GM21825 (cell line): ENCODE measurements around the gene CRLF2.
"Not testable (repeated sequence)": the region's sequence is repeated elsewhere in the genome, so short reads cannot be mapped to it uniquely, and the experiment has no call there.

ENCODE experiments used
- ATAC-seq: cut with Tn5 transposase; IDR thresholded peaks from one replicate; pipeline ENCODE4 v1.9.1; 2021; ENCODE audit warnings: mild to moderate bottlenecking, moderate library complexity; ENCODE audit not compliant: unreplicated experiment

Gene CRLF2

DNA sequence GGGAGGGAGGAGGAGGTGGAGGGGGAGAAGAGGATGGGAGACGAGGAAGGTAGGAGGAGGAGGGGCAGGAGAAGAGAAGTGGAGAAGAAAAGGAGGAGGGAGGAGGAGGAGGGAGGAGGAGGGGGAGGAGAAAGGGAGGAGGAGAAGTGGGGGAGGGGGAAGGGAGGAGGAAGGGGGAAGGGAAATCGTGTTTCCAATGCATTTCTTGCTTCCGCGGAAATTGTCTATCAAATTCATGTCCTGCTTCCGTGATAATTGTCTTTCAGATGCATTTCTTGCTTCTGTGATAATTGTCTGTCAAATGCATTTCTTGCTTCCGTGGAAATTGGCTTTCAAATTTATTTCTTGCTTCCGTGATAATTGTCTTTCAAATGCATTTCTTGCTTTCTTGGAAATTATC lies 43.3 kb downstream of the CRLF2 start:
- no peak for ATAC-seq

DNA sequence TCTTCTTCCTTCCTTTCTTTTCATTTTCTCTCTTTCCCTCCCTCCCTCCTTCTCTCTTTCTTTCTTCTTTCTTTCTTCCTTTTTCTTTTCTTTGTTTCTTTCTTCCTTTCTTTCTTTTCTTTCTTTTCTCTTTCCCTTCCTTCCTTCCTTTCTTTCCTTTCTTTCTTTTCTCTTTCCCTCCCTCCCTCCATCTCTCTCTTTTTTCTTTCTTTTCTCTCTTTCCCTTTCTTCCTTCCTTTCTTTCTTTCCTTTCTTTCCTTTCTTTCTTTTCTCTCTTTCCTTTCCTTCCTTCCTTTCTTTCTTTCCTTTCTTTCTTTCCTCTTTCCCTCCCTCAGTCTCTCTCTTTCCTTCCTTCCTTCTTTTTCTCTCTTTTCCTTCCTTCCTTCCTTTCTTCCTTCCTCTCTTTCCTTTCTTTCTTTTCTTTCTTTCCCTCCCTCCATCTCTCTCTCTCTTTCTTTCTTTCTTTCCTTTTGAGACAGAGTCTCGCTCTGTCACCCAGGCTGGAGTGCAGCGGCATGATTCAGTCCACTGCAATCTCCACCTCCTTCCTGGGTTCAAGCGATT lies 44.4 kb downstream of the CRLF2 start:
- no peak for ATAC-seq

DNA sequence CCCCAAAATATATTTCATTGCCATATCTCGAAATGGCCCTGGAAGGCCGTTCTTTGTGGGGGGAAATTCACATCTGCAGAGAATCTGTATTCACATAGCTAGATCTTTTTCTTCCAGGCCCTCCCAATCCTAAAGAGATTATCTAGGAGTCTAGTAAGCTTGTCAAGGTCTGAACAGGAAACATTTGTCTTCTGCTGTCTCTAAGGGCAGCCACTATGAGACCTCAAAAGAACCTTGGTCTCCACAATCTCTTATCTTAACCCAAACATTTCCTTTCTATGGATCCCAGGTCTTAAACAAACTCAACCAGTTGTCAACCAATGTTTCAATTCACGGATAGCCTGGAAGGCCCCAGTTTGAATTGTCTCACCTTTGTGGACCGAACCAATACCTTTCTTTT lies 45.0 kb downstream of the CRLF2 start:
- no peak for ATAC-seq

DNA sequence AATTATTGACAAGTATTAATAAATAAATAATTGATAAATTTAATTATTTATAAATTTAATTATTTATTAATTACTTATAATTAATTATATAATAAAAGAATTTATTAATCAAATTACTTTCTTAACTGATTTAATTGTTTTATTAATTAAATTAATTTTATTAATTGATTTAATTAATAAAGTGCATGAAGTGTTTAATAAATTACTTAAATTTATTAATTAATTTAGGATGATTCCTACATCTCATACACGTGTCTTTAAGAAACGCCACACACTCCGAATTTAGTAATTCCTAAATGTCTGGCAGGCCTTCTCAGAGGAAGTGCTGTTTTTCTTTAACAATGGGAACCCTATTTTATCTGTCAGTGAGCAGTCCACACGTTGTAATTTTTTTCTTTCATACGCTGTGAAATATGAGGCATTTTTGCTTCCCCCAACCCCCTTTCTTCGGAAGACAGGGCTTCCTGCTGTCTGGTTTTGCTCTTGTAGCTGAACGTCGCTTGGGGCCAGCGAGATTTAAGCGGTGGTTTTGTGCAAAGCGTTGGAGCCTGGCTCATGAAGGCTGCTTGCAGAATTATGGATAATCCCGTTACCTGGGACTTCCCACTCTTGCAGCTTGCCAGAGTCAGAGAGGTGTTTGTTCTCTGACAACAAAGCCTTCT lies 46.8 kb downstream of the CRLF2 start:
- no peak for ATAC-seq

DNA sequence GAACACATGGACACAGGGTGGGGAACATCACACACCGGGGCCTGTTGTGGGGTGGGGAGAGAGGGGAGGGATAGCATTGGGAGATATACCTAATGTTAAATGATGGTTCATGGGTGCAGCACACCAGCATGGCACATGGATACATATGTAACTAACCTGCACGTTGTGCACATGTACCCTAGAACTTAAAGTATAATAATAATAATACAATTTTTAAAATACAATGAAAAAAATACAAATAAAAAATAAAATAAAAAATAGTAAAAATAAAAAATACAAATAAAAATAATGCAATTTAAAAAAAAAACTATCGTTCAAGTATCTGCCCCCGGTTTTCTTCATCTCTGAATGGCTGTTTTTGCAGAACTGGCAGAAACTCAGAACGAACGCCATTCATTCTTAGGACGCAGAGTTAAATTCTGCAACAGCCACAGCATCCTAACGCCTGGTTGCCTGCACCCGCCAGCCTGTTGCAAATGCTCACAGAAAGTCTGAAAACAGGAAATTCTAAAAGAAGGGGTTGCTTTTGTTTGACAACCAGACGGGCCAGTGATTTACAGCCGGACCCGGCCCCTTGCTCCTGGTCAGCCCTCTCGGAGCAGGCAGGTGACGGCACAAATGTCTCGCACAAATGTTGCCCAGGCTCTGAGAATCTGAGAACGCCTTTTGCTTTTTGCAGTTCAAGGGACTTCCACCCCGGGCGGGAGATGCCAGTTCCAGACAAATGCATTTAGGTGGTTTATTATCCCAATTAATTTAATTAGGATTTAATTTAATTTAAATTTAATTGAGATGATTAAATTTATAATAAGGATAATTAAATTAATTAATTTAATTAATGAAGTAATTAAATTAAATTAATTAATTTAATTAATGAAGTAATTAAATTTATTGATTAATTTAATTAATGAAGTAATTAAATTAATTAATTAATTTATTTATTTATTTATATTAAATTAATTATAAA lies 47.8 kb downstream of the CRLF2 start:
- ATAC-seq = no peak

DNA sequence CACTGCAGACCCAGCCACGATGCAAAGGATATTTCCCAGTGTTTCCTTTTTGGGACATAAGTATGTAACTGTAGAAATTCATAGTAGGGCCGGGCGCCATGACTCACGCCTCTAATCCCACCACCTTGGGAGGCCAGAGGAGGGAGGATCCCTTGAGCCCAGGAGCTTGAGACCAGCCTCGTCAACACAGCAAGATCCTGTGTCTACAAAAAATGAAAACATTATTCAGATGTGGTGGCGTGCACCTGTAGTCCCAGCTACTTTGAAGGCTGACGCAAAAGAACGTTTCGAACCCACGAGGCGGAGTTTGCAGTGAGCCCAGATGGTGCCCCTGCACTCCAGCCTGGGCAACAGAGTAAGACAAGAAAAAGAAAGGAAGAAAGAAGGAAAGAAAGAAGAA lies 49.2 kb downstream of the CRLF2 start:
- no peak for ATAC-seq

DNA sequence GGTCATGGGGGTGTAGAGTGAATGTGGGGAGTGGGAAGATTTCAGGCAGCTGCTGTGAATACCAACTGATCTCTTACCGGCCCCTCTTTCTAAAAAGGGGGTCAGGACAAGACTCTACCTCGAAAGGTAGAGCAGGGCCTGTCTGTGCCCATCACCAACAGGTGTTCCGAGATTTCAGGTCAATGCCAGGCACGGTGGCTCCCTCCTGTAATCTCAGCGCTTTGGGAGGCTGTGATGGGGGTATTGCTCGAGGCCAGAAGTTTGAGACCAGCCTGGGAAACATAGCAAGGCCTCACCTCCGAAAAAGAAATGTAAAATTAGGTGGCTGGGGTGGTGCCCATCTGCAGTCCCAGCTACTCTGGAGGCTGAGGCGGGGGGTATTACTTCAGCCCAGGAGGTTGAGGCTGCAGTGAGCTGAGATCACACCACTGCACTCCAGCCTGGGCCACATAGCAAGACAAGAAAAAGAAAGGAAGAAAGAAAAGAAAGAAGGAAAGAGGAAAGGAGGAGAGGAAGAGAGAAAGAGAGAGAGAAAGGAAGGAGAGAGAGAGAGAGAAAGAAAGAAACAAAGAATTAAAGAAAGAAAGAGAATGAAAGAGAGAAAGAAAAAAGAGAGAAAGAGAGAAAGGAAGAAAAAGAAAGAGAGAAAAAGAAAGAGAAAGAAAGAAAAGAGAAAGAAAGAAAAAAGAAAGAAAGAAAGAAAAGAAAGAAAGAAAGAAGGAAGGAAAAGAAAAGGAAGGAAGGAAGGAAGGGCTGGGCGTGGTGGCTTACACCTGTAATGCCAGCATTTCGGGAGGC lies 50.1 kb downstream of the CRLF2 start:
- no peak for ATAC-seq

DNA sequence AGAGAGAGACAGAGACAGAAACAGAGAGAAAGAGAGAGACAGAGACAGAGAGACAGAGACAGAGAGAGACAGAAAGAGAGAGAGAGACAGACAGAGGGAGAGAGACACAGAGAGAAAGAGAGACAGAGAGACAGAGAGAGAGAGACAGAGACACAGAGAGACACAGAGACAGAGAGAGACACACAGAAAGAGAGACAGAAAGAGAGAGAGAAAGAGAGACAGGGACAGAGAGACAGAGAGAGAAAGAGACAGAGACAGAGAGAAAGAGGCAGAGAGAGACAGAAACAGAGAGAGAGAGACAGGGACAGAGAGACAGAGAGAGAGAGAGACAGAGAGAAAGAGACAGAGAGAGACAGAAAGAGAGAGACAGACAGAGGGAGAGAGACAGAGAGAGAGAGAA lies 52.9 kb downstream of the CRLF2 start:
- ATAC-seq = no peak

DNA sequence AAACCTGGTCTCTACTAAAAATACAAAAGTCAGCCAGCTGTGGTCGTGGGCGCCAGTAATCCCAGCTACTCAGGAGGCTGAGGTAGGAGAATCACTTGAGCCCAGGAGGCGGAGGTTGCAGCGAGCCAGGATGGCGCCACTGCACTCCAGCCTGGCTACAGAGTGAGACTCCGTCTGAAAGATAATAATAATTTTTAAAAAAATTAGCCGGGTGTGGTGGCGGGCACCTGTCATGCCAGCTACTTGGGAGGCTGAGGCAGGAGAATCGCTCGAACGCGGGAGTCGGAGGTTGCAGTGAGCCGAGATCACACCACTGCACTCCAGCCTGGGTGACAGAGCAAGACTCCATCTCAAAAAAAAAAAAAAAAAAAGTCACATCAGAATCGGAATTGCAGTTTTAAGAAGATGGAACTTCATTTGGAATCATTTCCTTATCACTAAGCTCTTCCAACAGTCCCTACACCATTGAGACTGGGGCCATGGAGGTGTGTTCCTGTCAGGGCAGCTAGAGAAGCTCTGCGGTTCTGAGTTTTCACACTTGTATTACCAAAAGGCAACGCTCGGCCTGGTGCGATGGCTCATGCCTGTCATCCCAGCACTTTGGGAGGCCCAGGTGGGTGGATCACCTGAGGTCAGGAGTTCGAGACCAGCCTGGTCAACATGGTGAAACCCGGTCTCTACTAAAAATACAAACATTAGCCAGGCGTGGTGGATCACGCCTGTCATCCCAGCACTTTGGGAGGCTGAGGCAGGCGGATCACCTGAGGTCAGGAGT lies 55.6 kb downstream of the CRLF2 start:
- ATAC-seq = not testable (repeated sequence)

DNA sequence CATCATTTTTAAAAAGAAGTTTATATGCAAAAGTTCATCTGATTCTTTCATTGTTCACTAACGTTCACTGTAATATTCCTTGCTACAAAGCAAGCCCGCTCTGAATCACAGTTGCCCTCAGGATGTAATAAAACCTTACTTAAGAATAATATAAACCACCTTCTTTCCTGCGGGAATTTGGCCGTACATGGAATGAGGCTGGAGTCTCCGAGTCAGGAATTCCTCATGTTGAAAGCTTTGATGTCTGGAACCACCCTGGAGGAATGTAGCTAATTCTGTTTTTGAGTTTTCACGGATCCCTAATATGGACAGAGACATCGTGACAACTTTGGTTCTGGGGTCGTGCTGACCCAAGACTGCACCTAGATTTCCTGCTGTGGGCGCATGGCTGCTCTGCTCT lies 58.5 kb downstream of the CRLF2 start:
- no peak for ATAC-seq

DNA sequence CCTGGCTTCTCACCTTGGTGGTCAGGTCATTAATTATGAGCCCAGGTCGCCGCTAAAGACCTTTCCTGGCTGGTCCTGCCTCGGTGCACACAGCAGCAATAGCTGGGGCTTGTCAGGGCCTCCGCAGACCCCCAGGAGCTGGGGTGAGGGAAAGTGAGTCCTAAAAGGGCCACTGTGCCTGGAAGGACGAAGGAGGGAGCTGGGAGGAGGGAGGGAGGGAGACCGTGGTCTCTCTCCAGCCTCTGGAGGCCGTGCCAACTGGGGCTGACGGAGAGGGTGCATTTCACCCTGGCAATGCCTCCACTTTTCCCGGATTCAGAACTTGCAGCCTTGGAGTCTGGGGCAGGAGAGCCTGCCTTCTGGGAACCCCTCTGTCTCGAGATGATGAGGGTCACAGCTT lies 60.4 kb downstream of the CRLF2 start:
- ATAC-seq = no peak

DNA sequence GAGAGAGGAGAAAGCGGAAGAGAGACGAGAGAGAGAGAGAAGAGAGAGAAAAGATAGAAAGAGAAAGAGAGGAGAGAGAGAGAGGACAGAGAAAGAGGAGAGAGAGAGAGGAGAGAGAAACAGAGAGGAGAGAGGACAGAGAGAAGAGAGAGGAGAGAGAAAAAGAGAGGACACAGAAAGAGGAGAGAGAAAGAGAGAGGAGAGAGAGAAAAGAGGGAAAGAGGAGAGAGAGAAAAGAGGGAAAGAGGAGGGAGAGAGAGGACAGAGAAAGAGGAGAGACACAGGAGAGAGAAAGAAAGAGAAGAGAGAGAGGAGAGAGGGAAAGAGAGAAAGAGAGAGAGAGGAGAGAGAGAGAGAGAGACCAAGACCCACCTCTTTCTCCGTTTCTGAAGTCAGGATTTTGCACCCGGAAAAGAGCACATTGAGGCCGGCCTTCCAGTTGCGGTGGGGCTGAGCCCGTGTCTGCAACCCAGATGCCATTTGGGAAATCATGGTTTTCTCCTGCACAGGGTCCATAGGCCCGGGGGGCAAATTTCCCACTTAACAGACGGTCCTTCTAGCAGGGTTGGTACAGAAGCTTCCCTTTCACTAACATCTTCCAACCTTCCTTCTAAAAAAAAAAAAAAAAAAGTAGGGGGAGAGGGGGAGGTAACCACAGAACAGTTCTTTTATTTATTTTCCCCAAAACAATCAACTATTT lies 60.9 kb downstream of the CRLF2 start:
- no peak for ATAC-seq

DNA sequence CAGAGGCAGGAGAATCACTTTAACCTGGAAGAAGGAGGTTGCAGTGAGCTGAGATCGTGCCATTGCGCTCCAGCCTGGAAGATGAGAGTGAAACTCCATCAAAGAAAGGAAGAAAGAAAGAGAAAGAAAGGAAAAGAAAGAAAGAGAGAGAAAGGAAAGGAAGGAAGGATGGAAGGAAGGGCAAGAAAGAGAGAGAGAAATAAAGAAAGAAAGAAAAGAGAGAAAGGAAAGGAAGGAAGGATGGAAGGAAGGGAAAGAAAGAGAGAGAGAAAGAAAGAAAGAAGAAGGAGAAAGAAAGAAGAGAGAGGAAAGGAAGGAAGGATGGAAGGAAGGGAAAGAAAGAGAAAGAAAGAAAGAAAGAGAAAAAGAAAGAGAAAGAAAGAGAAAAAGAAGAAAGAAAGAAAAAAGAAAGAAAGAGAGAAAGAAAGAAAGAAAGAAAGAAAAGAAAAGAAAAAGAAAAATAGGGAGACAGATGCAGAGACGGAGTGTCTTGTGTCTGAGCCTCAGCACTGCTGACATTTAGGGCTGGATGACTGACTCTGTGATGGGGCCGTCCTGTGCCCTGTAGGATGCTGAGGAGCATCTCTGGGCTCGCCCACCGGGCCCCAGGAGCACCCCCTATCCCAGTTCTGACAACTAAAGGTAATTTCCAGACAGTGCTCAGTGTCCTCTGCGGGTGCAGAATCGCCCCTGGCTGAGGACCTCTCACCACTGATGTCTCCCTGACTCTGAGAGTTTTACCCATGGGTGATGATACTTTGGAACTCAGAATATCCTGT lies 61.7 kb downstream of the CRLF2 start:
- no peak for ATAC-seq

DNA sequence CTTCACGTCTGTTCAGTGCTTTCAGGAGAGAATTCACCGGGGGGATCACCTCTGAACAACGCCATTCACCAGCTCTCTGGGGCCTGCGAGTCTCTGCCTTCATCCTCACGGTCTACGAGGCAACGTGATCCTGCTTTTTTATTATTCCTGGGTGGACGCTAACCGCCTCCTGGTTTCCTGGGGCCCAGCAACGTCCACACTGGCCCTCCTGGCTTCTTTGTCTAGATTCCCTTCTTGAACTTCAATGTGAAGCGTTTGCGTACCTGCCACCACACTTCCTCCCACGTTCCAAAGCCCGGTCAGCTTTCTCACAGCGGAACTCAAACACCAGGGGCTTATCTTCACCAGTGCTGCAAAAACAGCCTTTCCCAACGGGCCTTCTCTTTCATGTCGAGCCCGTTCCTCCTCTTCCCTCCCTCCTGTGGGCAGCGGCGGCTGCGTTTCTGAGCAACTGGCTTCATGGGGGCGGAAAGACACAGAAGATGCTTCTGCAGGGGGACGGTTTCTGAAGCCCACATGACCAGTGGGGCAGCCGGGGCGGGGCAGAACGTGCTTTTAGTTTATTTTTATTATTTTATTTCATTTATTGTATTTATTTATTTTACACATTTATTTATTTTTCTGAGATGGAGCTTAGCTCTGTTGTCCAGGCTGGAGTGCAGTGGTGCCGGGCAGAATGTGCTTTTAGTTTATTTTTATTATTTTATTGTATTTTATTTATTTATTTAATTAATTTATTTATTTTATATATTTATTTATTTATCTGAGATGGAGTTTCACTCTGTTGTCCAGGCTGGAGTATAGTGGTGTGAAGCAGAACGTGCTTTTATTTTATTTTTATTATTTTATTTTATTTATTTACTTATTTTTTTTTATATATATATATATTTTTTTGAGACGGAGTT lies 64.6 kb downstream of the CRLF2 start:
- no peak for ATAC-seq

DNA sequence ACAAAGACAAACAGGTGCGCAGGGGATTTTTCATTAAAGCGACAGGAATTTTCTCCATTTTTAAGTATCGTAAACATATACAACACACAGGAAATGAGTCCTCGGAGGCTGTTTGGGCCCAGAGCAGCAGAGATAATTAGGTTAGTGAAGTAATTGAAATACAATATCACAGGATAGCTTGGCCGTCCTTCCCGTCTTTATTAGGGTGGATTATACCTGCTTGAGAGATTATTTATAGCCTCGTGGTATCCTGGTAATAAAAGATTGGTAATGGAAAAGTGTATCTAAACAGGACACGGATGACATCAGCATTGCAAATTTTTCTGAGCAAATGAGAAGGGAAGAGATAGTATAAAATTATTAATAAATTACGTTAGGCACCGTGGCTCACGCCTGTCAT lies 68.2 kb downstream of the CRLF2 start:
- ATAC-seq = no peak
